HL-60 (cell line): Measurements from ENCODE around the gene EXOC6B.
A peak's percentile ranks its signal among the peaks of the same experiment; 100 is the strongest.

ENCODE experiments used
- DNase-seq, 2 experiments: peaks; one replicate each; pipeline ENCODE4 v3.0.0-alpha.2; 2010 to 2020; ENCODE audit warnings: low read depth in 1 of 2, low spot score in 1 of 2
- H3K27ac ChIP-seq: fragments of 250-450 bp; sonication (Bioruptor Pico); replicated peaks from 2 replicates; pipeline ENCODE4 v1.5.1; 2020; ENCODE audit warnings: mild to moderate bottlenecking, moderate library complexity
- H3K27me3 ChIP-seq: fragments of 250-450 bp; sonication (Bioruptor Pico); 2 replicates; pipeline ENCODE4 v1.5.1; 2021; ENCODE audit warnings: mild to moderate bottlenecking, moderate library complexity; ENCODE audit not compliant: insufficient read depth, poor library complexity, severe bottlenecking
- H3K4me3 ChIP-seq: replicated peaks from 2 replicates; pipeline ENCODE4 v1.5.1; 2011; ENCODE audit warnings: mild to moderate bottlenecking, control low read depth, low read length; ENCODE audit not compliant: insufficient read depth
- GABPA ChIP-seq: IDR thresholded peaks from 2 replicates; pipeline ENCODE4 v1.6.1; 2012; ENCODE audit warnings: low read depth
- POLR2AphosphoS5 ChIP-seq: IDR thresholded peaks from 2 replicates; pipeline ENCODE4 v1.6.1; 2012; ENCODE audit warnings: low read depth
- REST ChIP-seq: IDR thresholded peaks from 2 replicates; pipeline ENCODE4 v1.6.1; 2012; ENCODE audit warnings: low read depth; ENCODE audit not compliant: insufficient replicate concordance
- SPI1 ChIP-seq: IDR thresholded peaks from 2 replicates; pipeline ENCODE4 v1.6.1; 2012; ENCODE audit warnings: low read depth, mild to moderate bottlenecking, borderline replicate concordance
- TF ChIP-seq, protein P1 (sequence below): IDR thresholded peaks from one replicate; pipeline ENCODE4 v1.5.1; 2011; ENCODE audit warnings: low read length, control low read depth, inconsistent platforms; ENCODE audit not compliant: insufficient read depth

Gene EXOC6B

DNA sequence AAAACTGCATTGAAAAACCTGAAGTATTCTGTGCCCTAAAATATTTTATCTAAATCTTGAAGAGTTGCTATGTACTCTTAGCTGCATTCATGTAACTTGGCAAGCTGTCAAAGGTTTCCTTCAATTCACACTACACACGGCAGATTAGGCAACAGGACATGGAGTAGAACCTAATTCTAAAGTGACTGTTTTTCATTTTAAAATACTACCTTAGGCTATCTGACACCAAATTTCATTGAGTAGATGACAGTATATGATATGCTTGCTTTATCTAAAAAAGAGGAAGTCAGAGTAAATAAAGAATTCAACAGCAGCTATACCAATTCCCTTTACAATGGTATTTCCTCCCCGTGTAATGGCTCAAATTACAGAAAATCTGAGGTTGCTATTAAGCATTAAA, 45.4 kb downstream of the EXOC6B start:
- Histone ChIP-seq H3K27me3 (no peaks in the 10 kb centered on the region), H3K27ac (no peak overlapping the region), H3K4me3 (no peak overlapping the region)
- no peak for DNase-seq
- TF ChIP-seq, protein P1, sequence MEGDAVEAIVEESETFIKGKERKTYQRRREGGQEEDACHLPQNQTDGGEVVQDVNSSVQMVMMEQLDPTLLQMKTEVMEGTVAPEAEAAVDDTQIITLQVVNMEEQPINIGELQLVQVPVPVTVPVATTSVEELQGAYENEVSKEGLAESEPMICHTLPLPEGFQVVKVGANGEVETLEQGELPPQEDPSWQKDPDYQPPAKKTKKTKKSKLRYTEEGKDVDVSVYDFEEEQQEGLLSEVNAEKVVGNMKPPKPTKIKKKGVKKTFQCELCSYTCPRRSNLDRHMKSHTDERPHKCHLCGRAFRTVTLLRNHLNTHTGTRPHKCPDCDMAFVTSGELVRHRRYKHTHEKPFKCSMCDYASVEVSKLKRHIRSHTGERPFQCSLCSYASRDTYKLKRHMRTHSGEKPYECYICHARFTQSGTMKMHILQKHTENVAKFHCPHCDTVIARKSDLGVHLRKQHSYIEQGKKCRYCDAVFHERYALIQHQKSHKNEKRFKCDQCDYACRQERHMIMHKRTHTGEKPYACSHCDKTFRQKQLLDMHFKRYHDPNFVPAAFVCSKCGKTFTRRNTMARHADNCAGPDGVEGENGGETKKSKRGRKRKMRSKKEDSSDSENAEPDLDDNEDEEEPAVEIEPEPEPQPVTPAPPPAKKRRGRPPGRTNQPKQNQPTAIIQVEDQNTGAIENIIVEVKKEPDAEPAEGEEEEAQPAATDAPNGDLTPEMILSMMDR = no peak
- peak; percentile 95 for TF ChIP-seq SPI1
- no peak for TF ChIP-seq POLR2AphosphoS5
- TF ChIP-seq REST = no peak
- no peak for TF ChIP-seq GABPA

DNA sequence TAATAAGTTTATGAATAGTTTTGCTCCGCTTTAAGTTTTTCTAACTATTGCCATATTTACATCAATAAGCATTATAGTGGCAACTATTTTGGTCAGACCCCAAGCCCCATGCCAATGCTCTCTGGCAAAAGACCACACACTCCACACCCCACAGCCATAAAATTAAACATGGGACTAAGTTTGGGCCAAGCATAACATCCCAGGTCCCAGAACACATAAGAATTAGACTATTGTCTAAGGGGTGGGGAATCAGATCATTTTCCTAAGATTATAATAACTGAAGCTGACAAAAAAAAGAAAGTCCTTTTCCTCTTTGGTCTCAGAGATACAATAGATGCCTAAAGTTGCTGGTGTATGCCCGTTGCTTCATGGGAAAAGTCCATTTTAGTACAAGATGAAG, 46.3 kb downstream of the EXOC6B start:
- Histone ChIP-seq H3K4me3 (no peak overlapping the region), H3K27ac (no peak overlapping the region), H3K27me3 (no peaks in the 10 kb centered on the region)
- DNase-seq = no peak
- TF ChIP-seq, protein P1 = no peak
- no peak for TF ChIP-seq GABPA
- TF ChIP-seq POLR2AphosphoS5 = no peak
- TF ChIP-seq SPI1 = no peak
- TF ChIP-seq REST = no peak

DNA sequence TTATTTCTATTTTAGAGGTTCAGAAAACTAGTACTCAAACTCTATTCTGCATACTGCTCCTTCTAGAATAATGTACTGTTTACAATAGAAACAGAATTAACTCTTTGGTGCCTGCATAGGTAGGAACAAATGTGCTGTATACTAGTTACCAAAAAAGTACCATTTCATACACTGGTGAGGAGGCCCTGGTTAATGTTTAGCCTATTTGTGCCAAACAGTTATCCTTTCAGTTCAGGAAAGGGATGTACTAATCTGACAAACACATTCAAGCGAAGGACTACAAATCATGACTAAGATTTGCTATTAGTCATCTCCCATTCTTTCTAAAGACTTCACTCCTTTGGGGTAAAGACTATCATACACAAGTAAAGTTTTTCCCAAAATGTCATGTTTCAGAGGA, 47.4 kb downstream of the EXOC6B start:
- no peak overlapping the region for H3K27ac ChIP-seq
- TF ChIP-seq REST (no peak), GABPA (no peak), SPI1 (no peak), POLR2AphosphoS5 (no peak)
- TF ChIP-seq, protein P1 = no peak
- no peak overlapping the region for H3K4me3 ChIP-seq
- DNase-seq = no peak
- H3K27me3 ChIP-seq = no peaks in the 10 kb centered on the region
